SJSA1 (cell line): ENCODE measurements around the gene EWSR1. TPM values are rescaled to one million over a fixed set of nuclear protein-coding genes. Genes with fewer than 3 reads are reported as not detected.
"Not testable (repeated sequence)": the region's sequence is repeated elsewhere in the genome, so short reads cannot be mapped to it uniquely, and the experiment has no call there.

Experiments used
- DNase-seq, 2 experiments: peaks; one replicate each; pipeline ENCODE4 v3.0.0-alpha.2; 2015 to 2020; ENCODE audit warnings: low spot score in 2 of 2, low read depth in 1 of 2
- H3K27ac ChIP-seq: fragments of 250-450 bp; sonication (Bioruptor Pico); 2 replicates; pipeline ENCODE4 v1.5.1; 2020; ENCODE audit warnings: mild to moderate bottlenecking, moderate library complexity
- H3K27me3 ChIP-seq: fragments of 250-450 bp; sonication (Bioruptor Pico); replicated peaks from 2 replicates; pipeline ENCODE4 v1.5.1; 2020; ENCODE audit warnings: mild to moderate bottlenecking, moderate library complexity
- H3K36me3 ChIP-seq: fragments of 250-450 bp; sonication (Bioruptor Pico); 2 replicates; pipeline ENCODE4 v1.5.1; 2020; ENCODE audit warnings: mild to moderate bottlenecking
- H3K4me1 ChIP-seq: fragments of 250-450 bp; sonication (Bioruptor Pico); replicated peaks from 2 replicates; pipeline ENCODE4 v1.6.1; 2021; ENCODE audit warnings: mild to moderate bottlenecking
- H3K4me3 ChIP-seq: fragments of 250-450 bp; sonication (Bioruptor Pico); 2 replicates; pipeline ENCODE4 v1.5.1; 2020; ENCODE audit warnings: mild to moderate bottlenecking
- H3K9me3 ChIP-seq: fragments of 250-450 bp; sonication (Bioruptor Pico); replicated peaks from 2 replicates; pipeline ENCODE4 v1.5.1; 2020; ENCODE audit warnings: mild to moderate bottlenecking
- total RNA-seq: library from RNA; depleted of rRNA; stranded (reverse); fragments of >200 nt; shearing (Covaris generic); gene quantifications from 2 replicates; pipeline ENCODE4 v1.2.3, GENCODE V29; 2014

The EWSR1 gene
- total RNA-seq, 1 experiment from 2014 or later = 297 TPM

DNA sequence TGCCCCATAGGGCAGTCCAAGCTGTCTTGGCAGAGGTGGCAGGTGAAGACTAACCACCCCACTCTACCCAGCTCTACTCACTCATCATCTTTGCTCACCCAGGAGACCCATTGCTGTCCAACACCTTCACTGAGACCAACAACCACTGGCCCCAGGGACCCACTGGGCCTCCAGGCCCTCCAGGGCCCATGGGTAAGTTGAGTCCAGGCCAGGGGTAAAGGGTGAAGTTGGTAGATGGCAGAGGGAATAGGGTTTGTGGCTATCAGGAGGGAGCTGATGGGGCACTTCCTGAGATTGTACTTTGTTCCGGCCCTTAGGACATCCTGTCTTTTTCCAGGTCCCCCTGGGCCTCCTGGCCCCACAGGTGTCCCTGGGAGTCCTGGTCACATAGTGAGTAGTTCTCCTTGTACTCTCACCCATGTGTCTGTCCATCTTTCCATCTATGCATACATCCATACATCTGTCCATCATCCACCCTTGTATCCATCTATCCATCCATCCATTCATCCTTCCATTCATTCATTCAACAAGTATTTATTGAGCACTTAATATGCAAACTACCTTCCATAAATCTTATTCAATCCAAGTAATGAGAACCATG is 34.7 kb upstream of the EWSR1 start:
- no peaks in the 10 kb centered on the region for H3K4me1 ChIP-seq
- H3K36me3 ChIP-seq = peaks cover 6% of the 10 kb centered on the region; the same call in 1 of the 2 replicates
- H3K4me3 ChIP-seq = no peak overlapping the region
- no peaks in the 10 kb centered on the region for H3K9me3 ChIP-seq
- H3K27ac ChIP-seq = no peak overlapping the region
- no peak for DNase-seq
- H3K27me3 ChIP-seq = no peaks in the 10 kb centered on the region

DNA sequence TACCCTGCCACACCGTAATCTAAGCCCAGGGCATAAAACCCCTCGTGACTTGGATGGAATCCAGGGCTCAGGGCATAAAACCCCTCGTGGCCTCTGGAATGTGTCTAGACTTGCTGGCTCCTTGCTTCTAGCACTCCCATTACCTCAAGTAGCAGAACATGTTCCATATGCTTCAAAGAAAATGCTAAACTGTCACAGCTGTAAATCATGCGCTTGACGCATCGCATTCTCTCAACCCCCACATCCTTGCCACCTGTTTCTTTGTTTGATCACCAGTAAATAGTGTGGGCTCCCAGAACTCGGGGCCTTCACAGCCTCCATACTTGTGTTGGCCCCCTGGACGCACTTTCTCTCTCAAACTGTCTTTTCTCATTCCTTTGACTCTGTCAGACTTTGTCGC is 27.6 kb upstream of the EWSR1 start:
- H3K27me3 ChIP-seq, H3K9me3 ChIP-seq, DNase-seq, H3K27ac ChIP-seq, H3K4me3 ChIP-seq, H3K4me1 ChIP-seq: not testable (repeated sequence)
- peaks cover 22% of the 10 kb centered on the region for H3K36me3 ChIP-seq

DNA sequence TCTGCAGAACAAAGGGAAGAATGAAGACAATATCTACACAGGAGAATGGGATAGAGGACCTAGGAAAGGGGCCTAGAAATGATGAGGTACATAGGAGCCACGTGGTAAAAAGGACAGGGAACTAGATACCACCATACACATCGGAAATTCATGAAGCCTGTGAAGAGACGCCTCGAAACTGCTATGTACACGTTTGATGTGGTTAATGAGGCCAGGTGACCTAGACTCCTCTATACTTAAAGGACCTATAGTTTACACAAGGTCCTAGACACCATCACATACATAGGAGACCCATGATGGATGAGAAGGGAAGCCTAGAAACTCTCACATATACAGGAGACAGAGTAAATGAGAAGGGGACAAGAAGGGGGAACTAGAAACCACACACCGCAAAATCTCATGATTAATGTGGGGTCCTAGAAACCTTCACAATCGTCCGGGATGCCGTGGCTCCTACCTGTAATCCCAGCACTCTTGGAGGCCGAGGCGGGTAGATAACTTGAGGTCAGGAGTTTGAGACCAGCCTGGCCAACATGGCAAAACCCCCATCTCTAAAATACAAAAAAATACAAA is 24.1 kb upstream of the EWSR1 start:
- no peaks in the 10 kb centered on the region for H3K4me1 ChIP-seq
- H3K36me3 ChIP-seq = peaks cover 22% of the 10 kb centered on the region

DNA sequence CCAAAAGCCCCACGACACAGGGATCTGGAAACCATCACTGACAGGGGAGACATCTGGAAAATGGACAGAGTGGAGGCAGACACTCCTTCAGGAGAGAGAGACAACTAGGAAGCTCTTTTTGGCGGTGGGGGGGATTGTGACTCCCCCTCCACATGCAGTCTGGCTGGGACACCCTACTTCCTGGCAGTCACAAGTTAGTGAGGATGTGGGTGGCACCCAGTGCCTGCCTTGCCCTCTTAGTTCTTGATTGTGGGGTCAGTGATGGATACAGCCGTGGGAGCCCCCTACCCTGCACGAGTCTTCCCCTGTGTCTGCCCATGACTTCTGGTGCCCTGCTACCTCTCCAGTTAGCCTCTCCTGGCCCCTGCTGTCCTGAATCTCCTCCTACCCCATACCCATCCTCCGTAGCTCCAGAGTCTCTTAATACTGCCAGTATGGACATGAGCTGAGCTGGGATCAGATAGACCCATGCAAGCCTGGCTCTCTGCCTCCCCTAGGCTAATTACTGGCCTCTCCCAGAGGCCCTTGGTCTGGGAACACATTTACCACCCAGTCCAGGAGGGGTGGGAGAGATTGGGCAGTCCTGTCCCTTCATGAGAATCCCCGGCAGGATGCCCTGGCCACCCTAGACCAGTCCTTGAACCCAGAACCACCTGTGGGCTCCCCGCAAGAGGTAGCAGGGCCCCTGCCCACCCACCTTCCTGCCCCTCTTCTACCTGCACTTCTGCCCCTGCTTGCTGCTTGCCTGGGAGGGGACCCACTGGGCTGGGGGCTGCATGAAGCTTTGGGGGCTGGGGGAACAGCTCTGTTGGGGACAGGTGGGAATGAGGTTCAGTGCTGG is 23.1 kb upstream of the EWSR1 start:
- Histone ChIP-seq H3K4me3 (no peak overlapping the region), H3K4me1 (no peaks in the 10 kb centered on the region), H3K27me3 (no peaks in the 10 kb centered on the region), H3K36me3 (peaks cover 22% of the 10 kb centered on the region), H3K9me3 (no peaks in the 10 kb centered on the region; the same call in 1 of the 2 replicates), H3K27ac (no peak overlapping the region)
- DNase-seq = no peak

More for the DNA sequence above, 24.1 kb upstream of the EWSR1 start:
- DNase-seq = no peak
- Histone ChIP-seq H3K27me3 (no peaks in the 10 kb centered on the region), H3K4me3 (no peak overlapping the region), H3K9me3 (no peaks in the 10 kb centered on the region; the same call in 1 of the 2 replicates), H3K27ac (no peak overlapping the region)

DNA sequence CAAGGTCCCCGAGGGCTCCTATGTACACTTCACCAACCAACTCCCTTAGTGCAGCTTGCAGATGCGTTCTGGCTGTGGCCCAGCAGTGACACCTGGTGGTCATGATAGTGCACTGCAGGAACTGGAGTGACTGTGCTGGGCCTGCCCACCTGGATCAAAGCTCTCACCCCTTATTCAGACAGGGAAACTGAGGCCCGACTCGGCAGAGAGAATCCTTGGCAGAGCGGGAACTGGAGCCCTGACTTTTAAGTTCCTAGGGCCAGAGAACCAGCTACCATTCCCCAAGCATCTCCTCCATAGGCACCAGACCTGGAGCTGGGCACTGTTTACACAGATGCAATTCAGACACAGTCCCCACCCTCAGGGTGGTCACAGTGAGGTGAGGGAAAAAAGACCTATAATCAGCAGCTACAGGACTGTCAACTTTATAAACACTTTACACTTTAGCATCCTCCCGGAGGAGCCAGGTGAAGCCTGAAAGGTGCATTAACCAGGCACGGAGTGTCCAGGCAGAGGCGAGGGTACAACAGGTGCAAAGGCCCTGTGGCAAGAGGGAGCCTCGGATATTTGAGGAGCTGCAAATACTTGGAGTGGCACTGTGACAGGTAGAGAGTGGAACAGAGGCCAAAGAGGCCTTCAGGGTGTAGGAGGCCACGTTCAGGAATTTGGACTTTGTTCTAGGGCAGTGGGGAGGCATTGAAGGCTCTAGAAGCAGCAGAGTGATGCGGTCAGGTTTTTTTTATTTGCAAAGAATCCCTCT is 22.3 kb upstream of the EWSR1 start:
- Histone ChIP-seq H3K9me3 (no peaks in the 10 kb centered on the region; the same call in 1 of the 2 replicates), H3K27me3 (no peaks in the 10 kb centered on the region), H3K36me3 (peaks cover 22% of the 10 kb centered on the region), H3K27ac (no peak overlapping the region), H3K4me1 (no peaks in the 10 kb centered on the region), H3K4me3 (no peak overlapping the region)
- peak; percentile 47 to 71 for DNase-seq

DNA sequence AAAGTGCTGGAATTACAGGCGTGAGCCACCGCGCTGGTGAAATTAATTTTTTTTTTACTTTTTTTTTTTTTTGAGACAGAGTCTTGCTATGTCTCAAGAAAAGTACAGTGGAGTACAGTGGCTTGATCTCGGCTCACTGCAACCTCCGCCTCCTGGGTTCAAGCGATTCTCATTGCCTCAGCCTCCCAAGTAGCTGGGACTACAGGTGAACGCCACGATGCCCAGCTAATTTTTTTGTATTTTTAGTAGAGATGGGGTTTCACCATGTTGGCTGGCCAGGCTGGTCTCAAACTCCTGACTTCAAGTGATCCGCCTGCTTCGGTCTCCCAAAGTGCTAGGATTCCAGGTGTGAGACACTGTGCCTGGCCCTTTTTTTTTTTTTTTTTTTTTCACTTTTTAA is 20.2 kb upstream of the EWSR1 start:
- H3K27me3 ChIP-seq, DNase-seq, H3K27ac ChIP-seq, H3K36me3 ChIP-seq, H3K4me3 ChIP-seq, H3K4me1 ChIP-seq, H3K9me3 ChIP-seq: not testable (repeated sequence)

DNA sequence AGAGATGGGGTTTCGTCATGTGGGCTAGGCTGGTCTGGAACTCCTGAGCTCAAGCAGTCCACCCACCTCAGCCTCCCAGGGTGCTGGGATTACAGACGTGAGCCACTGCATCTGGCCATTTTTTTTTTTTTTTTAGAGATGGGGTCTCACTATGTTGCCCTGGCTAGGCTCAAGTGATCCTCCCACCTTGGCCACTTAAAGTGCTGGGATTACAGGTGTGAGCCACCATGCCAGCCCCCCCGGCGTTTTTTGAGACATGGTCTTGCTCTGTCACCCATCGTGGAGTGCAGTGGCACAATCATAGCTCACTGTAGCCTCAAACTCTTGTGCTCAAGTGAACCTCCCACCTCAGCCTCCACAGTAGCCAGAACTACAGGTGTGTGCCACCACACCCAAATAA is 16.8 kb upstream of the EWSR1 start:
- Histone ChIP-seq H3K27me3 (no peaks in the 10 kb centered on the region), H3K36me3 (no peaks in the 10 kb centered on the region; the same call in none of the 2 replicates), H3K4me3 (no peak overlapping the region), H3K9me3 (no peaks in the 10 kb centered on the region), H3K27ac (no peak overlapping the region), H3K4me1 (no peaks in the 10 kb centered on the region)
- no peak for DNase-seq

DNA sequence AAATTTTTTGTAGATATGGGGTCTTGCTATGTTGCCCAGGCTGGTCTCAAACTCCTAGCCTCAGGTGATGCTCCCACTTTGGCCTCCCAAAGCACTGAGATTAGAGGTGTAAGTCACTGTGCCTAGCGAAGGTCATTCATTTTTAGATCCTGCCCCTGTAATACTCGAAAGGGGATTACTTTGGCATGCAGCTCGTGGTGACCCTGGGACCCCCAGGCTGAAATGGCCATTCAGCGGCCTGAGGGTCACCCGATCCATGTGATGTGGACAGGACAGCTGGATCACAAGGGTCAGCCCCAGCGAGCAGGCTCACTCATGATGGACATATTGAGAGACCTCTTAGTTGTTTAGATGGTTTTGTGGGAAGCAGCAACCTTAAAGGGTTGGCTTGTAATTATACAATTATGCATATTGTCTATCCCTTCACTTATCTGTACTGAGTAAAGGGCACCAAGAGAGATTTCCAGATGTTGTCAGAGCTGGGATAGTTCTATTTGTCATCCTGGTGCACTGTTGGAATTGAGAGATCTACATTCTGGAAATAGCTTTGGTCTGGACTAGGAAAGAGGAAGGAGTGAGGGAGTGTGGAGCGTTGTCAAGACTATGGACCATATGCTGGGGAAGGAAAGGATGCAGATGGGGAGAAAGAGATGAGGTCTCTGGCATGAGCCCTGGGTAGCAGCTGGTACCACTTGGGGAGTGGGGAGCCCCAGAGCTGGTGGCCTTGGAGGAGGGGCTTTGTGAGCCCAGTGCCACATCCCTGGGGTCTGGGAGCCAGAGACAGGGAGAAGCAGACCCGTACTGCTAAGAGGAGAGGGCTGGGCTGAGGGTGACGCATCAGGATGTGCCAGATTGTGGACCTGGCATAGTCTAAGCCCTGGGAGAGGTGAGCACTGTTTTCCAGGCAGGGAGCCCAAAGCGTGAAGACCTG is 15.8 kb upstream of the EWSR1 start:
- no peak overlapping the region for H3K27ac ChIP-seq
- H3K4me1 ChIP-seq = no peaks in the 10 kb centered on the region
- no peak for DNase-seq
- H3K36me3 ChIP-seq = no peaks in the 10 kb centered on the region; the same call in 1 of the 2 replicates
- H3K4me3 ChIP-seq = no peak overlapping the region
- H3K27me3 ChIP-seq = no peaks in the 10 kb centered on the region
- H3K9me3 ChIP-seq = no peaks in the 10 kb centered on the region

DNA sequence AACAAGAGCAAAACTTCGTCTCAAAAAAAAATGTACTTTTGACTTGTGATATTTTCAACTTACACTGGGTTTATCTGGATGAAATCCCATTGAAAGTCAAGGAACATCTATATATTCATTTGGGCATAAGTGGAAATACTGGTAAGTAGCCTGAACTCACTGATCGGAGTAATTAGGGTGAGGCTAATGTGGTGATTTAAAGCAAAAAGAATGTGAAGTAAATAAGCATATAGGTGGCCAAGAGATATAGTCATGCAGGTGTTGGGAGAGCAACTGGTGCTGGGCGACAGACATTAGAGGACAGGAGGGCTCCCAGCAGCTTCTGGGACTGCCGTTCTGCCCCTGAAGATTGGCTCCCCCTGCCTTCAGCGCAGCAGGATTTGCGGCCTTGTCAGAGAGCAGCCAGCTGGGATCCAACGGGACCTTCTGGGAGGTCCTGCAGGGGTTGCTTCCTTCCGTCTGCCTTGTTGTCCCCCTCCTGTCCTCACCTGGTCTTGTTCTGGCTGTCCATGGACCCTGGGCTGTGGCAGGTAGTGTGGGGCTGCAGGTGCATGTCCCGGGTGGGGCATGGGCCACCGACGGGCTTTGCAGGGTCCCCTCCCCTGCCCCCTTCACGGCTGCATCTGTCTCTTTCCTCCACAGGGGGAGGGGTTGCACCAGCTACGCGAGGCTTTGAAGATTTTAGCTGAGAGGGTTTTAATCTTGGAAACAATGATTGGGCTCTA is 14.3 kb upstream of the EWSR1 start:
- Histone ChIP-seq H3K9me3 (no peaks in the 10 kb centered on the region), H3K4me1 (no peaks in the 10 kb centered on the region), H3K27ac (no peak overlapping the region), H3K4me3 (no peak overlapping the region), H3K36me3 (peaks cover 5% of the 10 kb centered on the region), H3K27me3 (no peaks in the 10 kb centered on the region)
- no peak for DNase-seq

DNA sequence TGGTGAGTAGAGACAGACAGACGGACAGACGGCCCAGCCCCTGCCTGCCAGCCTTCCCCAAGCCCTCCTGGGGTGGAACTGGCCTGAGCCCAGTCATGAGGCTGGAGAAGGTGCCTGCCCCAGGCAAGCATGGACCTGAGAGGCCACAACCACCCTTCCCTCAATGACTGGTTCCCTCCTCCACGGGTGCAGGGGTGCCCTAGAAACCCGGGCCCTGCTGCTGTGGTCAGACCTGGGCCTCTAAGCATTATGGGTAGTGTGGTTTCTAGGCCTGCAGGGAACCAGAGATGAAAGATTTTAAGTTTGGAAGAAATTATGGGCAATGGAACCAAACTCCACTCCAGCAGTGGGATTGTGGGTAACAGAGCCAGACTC is 13.8 kb upstream of the EWSR1 start:
- Histone ChIP-seq H3K4me3 (no peak overlapping the region), H3K9me3 (no peaks in the 10 kb centered on the region), H3K27me3 (no peaks in the 10 kb centered on the region), H3K4me1 (no peaks in the 10 kb centered on the region), H3K27ac (no peak overlapping the region), H3K36me3 (peaks cover 10% of the 10 kb centered on the region)
- DNase-seq = no peak

DNA sequence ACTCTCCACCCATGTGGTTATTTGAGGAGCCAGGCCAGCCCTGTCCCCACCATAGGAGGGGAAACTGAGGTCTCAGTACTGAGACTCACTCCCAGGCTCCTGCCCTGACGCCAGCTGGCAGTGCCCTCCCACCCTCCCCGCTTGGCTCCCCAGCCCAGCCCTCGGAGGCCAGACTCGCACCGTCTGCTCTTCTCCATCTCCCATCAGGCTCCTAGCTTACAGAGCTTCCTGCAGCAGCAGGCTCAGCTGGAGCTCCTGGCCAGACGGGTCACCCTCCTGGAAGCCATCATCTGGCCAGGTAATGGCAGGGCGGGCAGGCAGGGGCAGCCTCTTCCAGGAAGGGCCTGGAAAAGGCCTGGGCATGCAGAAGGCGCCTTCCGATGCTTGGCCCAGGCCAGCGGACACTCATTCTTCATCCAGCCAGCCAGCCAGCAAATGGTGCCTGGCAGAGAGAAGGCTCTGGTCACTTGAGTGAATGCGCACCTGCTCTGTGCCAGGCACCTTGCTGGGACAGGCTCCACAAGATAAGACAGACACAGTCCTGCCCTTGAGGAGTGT is 12.9 kb upstream of the EWSR1 start:
- Histone ChIP-seq H3K4me3 (no peak overlapping the region), H3K27ac (no peak overlapping the region), H3K27me3 (no peaks in the 10 kb centered on the region), H3K36me3 (peaks cover 19% of the 10 kb centered on the region), H3K4me1 (no peaks in the 10 kb centered on the region), H3K9me3 (no peaks in the 10 kb centered on the region)
- DNase-seq = no peak

DNA sequence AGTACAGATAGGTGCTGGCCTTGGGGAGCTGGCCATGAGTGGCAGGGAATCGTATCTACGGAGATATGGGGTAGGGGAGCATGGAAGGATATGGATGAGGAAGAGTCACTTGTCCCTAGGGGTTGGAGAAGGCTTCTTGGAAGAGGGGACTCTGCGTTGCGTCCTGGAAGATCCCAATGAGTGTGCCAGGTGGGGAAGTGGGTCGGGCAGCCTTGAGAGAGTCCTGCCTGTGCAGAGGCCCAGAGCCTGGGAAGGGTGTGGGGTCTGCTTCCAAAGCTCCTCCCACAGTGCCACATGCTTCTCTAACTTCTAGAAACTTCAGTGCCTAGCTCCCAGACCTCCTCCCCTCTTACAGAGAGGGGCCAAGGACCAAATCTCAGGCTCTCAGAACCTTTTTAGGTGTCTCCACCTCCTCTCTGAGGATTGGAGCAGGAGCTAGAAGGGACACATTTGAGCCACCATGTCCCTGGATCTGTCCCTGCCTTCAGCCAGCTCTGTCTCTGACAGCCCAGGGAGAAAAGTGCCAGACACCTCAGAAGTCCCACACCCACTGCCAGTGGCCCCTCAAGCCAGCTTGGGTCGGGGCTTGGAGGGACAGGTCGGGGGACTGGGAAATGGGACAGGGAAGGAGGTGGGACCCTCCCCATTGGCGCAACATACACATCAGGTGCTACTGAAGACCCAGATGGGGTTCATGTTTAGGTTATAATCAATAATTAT is 11.3 kb upstream of the EWSR1 start:
- Histone ChIP-seq H3K36me3 (peaks cover 28% of the 10 kb centered on the region), H3K4me1 (no peaks in the 10 kb centered on the region), H3K27me3 (no peaks in the 10 kb centered on the region), H3K4me3 (no peak overlapping the region), H3K27ac (no peak overlapping the region), H3K9me3 (no peaks in the 10 kb centered on the region)
- DNase-seq = no peak
